PC-9 (cell line): ENCODE data around the gene CLCN1. TPM values are rescaled to one million over a fixed set of nuclear protein-coding genes. Genes with fewer than 3 reads are reported as not detected.

Experiments used
- BruUV-seq: library from RNA; stranded (reverse); fragments of 400-500 nt; replicated peaks from 2 replicates; lab custom pipeline; 2021; lab: Mats Ljungman, UMichigan
- CTCF ChIA-PET: fragments of 300-600 bp; sonication (Branson Sonifier 250); formaldehyde crosslinking; loops from one replicate; lab custom pipeline; 2022; ENCODE audit warnings: antibody characterized with exemption; lab: Charles Lee
- POLR2A ChIA-PET: fragments of 300-600 bp; sonication (Branson Sonifier 250); formaldehyde crosslinking; loops from one replicate; lab custom pipeline; 2022; ENCODE audit warnings: antibody characterized with exemption; ENCODE audit not compliant: unreplicated experiment; lab: Charles Lee
- DNase-seq, 2 experiments: peaks; one replicate each; pipeline versions ENCODE4 v3.0.0 to v3.0.0-alpha.2; 2015 to 2022; ENCODE audit warnings: mixed read lengths in 1 of 2
- H2AFZ ChIP-seq: fragments of 200-600 bp; sonication (generic); 2 replicates; pipeline ENCODE4 v1.8.1; 2017; ENCODE audit warnings: antibody characterized with exemption
- H3F3A ChIP-seq: fragments of 200-600 bp; sonication (generic); 2 replicates; pipeline ENCODE4 v1.8.1; 2017; ENCODE audit warnings: antibody characterized with exemption, mild to moderate bottlenecking, low read depth; ENCODE audit not compliant: insufficient read depth
- H3K27ac ChIP-seq: fragments of 200-600 bp; sonication (generic); 2 replicates; pipeline ENCODE4 v1.6.1; 2016; ENCODE audit warnings: mixed run types
- H3K27me3 ChIP-seq: fragments of 200-600 bp; sonication (generic); 2 replicates; pipeline ENCODE4 v1.6.1; 2016; ENCODE audit warnings: low read depth, mixed run types; ENCODE audit not compliant: insufficient read depth
- H3K36me3 ChIP-seq: fragments of 200-600 bp; sonication (generic); 2 replicates; pipeline ENCODE4 v1.6.1; 2016; ENCODE audit warnings: low read depth, mixed run types
- H3K4me1 ChIP-seq: fragments of 200-600 bp; sonication (generic); replicated peaks from 2 replicates; pipeline ENCODE4 v1.6.1; 2016; ENCODE audit warnings: mixed run types; ENCODE audit not compliant: insufficient read depth
- H3K4me2 ChIP-seq: fragments of 200-600 bp; sonication (generic); 2 replicates; pipeline ENCODE4 v1.6.1; 2017; ENCODE audit warnings: mixed run types
- H3K4me3 ChIP-seq: fragments of 200-600 bp; sonication (generic); 2 replicates; pipeline ENCODE4 v1.6.1; 2016; ENCODE audit warnings: mixed run types
- H3K79me2 ChIP-seq: fragments of 200-600 bp; sonication (generic); 2 replicates; pipeline ENCODE4 v1.6.1; 2017; ENCODE audit warnings: low read depth, mixed run types
- H3K9me2 ChIP-seq: fragments of 200-600 bp; sonication (generic); 2 replicates; pipeline ENCODE4 v1.8.1; 2017; ENCODE audit warnings: mild to moderate bottlenecking; ENCODE audit not compliant: insufficient read depth
- H3K9me3 ChIP-seq: fragments of 200-600 bp; sonication (generic); 2 replicates; pipeline ENCODE4 v1.8.1; 2016; ENCODE audit warnings: low read depth; ENCODE audit not compliant: insufficient read depth
- H4K20me1 ChIP-seq: fragments of 200-600 bp; sonication (generic); 2 replicates; pipeline ENCODE4 v1.8.1; 2017; ENCODE audit not compliant: insufficient read depth
- EZH2 ChIP-seq: fragments of 200-600 bp; sonication (generic); IDR thresholded peaks from 2 replicates; pipeline ENCODE4 v1.8.0; 2017; ENCODE audit warnings: antibody characterized with exemption, low read depth
- intact Hi-C: fragments of 100-400 bp; cut with micrococcal nuclease; formaldehyde crosslinking; loops from one replicate; pipeline ENCODE4 v1.10.0; 2022; ENCODE audit not compliant: unreplicated experiment
- total RNA-seq: library from RNA; stranded (reverse); gene quantifications from 2 replicates; pipeline ENCODE4 v1.2.3, GENCODE V29; 2021
- TF ChIP-seq, protein P1 (sequence below): fragments of 200-600 bp; sonication (generic); conservative IDR thresholded peaks from 2 replicates; pipeline ENCODE4 v1.6.1; 2017; ENCODE audit warnings: mixed run types, antibody characterized with exemption, mild to moderate bottlenecking, moderate library complexity

The CLCN1 gene
- total RNA-seq, 1 experiment from 2014 or later = not detected

DNA sequence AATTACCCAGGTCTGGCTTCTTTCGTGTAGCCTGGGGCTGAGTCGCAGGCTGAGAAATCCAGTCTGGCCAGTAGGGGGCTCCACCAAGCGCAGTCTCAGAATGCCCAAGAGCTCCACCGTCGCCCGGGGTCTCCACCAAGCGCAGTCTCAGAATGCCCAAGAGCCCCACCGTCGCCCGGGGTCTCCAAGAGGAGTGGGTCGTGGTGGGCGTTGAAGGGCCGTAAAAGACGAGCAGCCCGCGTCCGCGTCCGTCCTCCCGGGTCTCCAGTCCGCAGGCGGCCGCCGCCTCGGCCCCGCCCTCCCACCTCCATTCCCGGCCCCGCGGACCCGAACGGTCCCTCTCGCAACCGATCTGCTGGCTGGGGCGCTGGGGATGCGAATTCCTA lies 64.3 kb downstream of the CLCN1 start:
- peak overlapping the region; percentile 85 for H2AFZ ChIP-seq

DNA sequence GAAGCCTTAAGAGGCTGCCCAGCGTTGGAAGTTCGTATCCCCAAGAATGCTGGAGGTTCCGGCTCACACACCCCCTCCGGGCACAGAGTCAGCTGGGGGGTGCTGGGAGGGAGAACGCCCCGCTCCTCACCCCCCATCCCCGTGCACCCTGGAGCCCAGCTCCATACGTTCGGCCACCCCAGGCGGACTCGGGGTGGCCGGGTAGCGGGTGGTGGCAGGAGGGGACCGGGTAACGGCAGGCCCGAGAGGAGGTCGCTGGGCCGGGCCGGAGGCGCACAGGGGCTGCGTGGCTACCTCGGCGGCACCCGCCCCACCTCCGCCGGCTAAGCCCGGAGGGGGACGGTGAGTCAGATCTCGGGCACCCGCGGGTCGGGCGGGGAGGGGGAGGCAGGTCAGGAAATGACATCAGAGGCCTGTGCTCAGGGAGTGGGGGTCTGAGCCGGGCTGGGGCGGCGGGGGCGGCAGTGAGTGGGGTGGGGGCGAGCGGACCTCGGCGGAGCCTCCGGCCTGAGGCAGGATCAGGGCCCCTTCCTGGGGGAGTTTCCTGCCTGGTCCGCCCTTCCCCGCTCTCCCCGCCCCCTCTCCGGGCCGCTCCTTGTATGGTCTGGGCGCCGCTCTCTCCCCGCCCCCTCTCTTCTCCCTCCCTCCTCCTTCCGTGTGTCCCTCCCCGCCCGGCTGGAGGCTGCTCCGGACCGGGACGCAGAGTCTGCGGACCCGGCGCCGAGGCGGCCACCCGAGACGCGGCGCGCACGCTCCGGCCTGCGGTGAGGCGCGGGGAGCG lies 64.9 kb downstream of the CLCN1 start, which contains the start of gene ZYX:
ZYX (plus strand) TSS at position 700 of the 781 bp plus-strand sequence. CDS start 227 bp downstream, outside the sequence.
- H2AFZ ChIP-seq = peak within 1 kb of the TSS; percentile 85
- no peaks in the 10 kb centered on the region for H3K9me3 ChIP-seq
- no peaks in the 10 kb centered on the region for H3K9me2 ChIP-seq
- peaks cover 26% of the 10 kb centered on the region for H3K4me1 ChIP-seq
- peak within 1 kb of the TSS; percentile 89 for H3K27ac ChIP-seq
- BruUV-seq = no TSS peak
- H3K79me2 ChIP-seq = peaks cover 58% of the 10 kb centered on the region
- intact Hi-C loops = loop anchor here (1.0 to 5.0 kb wide), 8 partner anchors 26 to 499 kb away; partner anchors contain the start of gene CASP2
- H3F3A ChIP-seq = peaks cover 13% of the 10 kb centered on the region; the same call in 1 of the 2 replicates
- TF ChIP-seq EZH2 = no peak
- TF ChIP-seq, protein P1, sequence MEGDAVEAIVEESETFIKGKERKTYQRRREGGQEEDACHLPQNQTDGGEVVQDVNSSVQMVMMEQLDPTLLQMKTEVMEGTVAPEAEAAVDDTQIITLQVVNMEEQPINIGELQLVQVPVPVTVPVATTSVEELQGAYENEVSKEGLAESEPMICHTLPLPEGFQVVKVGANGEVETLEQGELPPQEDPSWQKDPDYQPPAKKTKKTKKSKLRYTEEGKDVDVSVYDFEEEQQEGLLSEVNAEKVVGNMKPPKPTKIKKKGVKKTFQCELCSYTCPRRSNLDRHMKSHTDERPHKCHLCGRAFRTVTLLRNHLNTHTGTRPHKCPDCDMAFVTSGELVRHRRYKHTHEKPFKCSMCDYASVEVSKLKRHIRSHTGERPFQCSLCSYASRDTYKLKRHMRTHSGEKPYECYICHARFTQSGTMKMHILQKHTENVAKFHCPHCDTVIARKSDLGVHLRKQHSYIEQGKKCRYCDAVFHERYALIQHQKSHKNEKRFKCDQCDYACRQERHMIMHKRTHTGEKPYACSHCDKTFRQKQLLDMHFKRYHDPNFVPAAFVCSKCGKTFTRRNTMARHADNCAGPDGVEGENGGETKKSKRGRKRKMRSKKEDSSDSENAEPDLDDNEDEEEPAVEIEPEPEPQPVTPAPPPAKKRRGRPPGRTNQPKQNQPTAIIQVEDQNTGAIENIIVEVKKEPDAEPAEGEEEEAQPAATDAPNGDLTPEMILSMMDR = no peak
- peaks cover 13% of the 10 kb centered on the region; the same call in 1 of the 2 replicates for H3K36me3 ChIP-seq
- no peaks in the 10 kb centered on the region for H3K27me3 ChIP-seq
- CTCF ChIA-PET = interaction anchor here (0.6 to 1.0 kb wide), 8 partner anchors 7 to 1406 kb away, joined by 3 to 7 read pairs (median 5); no protein-coding TSS in a partner anchor
- H3K4me2 ChIP-seq = peak within 1 kb of the TSS; percentile 96
- H4K20me1 ChIP-seq = peaks cover 34% of the 10 kb centered on the region
- peak within 1 kb of the TSS; percentile 74 for H3K4me3 ChIP-seq
- peak; percentile 73 to 96 for DNase-seq
- POLR2A ChIA-PET = interaction anchor here (0.5 to 1.0 kb wide), 3 partner anchors 50 to 120 kb away, joined by 3 to 21 read pairs (median 3); no protein-coding TSS in a partner anchor

More for the DNA sequence above, 64.3 kb downstream of the CLCN1 start:
- Histone ChIP-seq H3K36me3 (peaks cover 13% of the 10 kb centered on the region; the same call in 1 of the 2 replicates), H3K27ac (peak overlapping the region; percentile 89), H3K9me3 (no peaks in the 10 kb centered on the region), H3K79me2 (peaks cover 53% of the 10 kb centered on the region), H3K4me2 (peak overlapping the region; percentile 96), H3K27me3 (no peaks in the 10 kb centered on the region), H3K9me2 (no peaks in the 10 kb centered on the region), H3K4me1 (peaks cover 31% of the 10 kb centered on the region), H3F3A (peaks cover 13% of the 10 kb centered on the region; the same call in 1 of the 2 replicates), H4K20me1 (peaks cover 29% of the 10 kb centered on the region), H3K4me3 (peak overlapping the region; percentile 74)
- intact Hi-C loops = loop anchor here (1.0 to 5.0 kb wide), 5 partner anchors 35 to 498 kb away; partner anchors contain the start of gene CASP2
- TSS peak; percentile 58 for BruUV-seq
- ChIA-PET CTCF (interaction anchor here (0.6 to 1.0 kb wide), 7 partner anchors 8 to 1405 kb away, joined by 3 to 7 read pairs (median 4); no protein-coding TSS in a partner anchor), POLR2A (interaction anchor here (0.5 to 1.0 kb wide), 6 partner anchors 49 to 1702 kb away, joined by 3 to 21 read pairs (median 3); no protein-coding TSS in a partner anchor)
- DNase-seq = peak; percentile 75 to 89
- no peak for TF ChIP-seq EZH2
- TF ChIP-seq, protein P1 = peak; percentile 99

DNA sequence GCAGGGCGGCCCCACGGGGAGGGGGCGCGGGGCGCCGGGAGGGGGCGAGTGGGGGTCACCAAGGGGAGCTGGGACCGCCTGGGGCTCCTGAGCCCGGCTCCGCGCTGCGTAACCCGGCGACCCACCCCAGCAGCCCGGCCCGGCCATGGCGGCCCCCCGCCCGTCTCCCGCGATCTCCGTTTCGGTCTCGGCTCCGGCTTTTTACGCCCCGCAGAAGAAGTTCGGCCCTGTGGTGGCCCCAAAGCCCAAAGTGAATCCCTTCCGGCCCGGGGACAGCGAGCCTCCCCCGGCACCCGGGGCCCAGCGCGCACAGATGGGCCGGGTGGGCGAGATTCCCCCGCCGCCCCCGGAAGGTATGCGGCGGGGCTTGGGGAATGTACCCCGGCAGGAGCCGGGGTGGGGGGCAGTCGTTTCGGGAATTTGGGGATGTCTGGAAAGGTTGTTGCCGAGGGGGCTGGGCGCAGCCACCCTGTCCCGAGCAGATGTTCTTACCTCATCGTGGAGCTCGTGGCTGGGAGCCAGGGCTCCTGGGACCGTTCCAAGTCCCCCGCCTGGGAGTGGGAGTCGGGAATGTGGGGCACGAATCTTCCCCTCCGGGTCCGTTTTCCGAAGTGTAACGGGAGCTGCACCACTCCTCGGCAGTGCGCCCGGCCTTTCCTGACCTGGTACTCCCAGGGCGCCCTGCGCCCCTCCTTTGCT lies 65.7 kb downstream of the CLCN1 start:
- Histone ChIP-seq H3K27me3 (no peaks in the 10 kb centered on the region), H3K79me2 (peaks cover 64% of the 10 kb centered on the region), H4K20me1 (peaks cover 40% of the 10 kb centered on the region), H3K9me3 (no peaks in the 10 kb centered on the region), H3F3A (peaks cover 13% of the 10 kb centered on the region; the same call in 1 of the 2 replicates), H3K27ac (peak overlapping the region; percentile 42), H3K4me1 (peaks cover 26% of the 10 kb centered on the region), H2AFZ (peak overlapping the region; percentile 85), H3K36me3 (peaks cover 13% of the 10 kb centered on the region; the same call in 1 of the 2 replicates), H3K9me2 (no peaks in the 10 kb centered on the region), H3K4me2 (peak overlapping the region; percentile 96), H3K4me3 (peak overlapping the region; percentile 74)
- intact Hi-C loops = loop anchor here (1.0 to 5.0 kb wide), 7 partner anchors 26 to 499 kb away; no protein-coding TSS in a partner anchor
- ChIA-PET POLR2A (no interaction called here), CTCF (interaction anchor here (0.7 to 1.1 kb wide), 3 partner anchors 26 to 50 kb away, joined by 3 to 5 read pairs (median 3); partner anchors contain the start of gene EPHA1)
- DNase-seq = peak in 1 of 2 experiments; percentile 80
- TF ChIP-seq EZH2 = no peak
- BruUV-seq = no TSS peak
